Measurements from ENCODE around the gene CACNB3.
"Not testable (repeated sequence)": the region's sequence is repeated elsewhere in the genome, so short reads cannot be mapped to it uniquely, and the experiment has no call there.

Gene CACNB3

DNA sequence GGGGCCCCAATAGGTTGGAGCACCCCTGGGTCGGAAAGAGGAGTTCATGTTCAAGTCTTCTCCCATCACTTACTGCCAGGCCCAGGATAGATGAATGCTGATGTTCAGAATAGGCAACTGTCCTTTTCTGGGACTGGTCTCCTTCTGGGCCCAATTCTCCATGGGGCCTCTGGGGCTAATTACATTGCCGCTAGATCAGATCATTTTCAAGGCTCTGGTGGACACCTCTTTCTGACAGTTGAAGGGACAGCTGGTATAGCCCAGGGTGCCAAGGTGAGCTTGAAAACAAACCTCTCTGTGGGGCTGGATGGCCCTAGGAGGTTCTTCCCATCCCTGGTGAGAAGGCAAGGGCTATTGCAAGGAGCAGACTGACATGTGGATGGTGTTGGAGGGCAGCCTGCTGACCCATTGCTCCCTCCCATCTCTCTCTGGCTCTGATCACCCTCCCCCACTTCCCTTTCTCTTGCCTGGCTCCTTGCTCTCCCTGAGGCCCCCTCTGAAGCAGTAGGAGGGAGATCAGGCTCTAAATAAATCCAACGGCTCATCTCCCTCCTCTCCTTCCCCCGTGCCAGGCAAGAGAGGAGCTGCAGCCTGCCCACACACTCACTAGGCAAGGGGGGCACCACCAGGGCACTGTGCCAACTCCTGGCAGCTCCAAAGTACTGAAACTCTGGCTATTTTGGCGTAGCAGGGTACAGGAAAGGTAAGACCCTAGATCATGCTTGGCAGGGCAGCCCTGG, 1.9 kb downstream of the CACNB3 start:
- DNase-seq: no peak

DNA sequence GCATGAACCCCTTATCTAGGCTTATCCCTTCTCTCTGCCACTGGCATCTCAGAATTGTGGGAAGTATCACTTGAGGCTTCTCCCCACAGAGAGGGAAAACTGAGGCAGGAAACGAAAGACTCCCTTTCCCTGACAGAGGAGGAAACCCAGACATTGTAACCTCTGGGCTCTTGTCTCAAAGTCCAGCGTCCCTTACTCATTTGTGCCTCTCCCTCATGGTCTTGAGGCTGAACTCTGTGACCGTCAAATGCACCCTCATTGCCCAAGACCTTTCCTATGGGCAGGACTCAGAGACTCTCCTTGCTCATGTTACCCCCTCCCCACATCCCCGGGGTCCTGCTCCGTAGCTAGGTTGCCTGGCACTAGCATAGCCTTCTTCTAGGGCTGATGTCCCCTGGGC, 3.8 kb downstream of the CACNB3 start:
- DNase-seq: no peak

DNA sequence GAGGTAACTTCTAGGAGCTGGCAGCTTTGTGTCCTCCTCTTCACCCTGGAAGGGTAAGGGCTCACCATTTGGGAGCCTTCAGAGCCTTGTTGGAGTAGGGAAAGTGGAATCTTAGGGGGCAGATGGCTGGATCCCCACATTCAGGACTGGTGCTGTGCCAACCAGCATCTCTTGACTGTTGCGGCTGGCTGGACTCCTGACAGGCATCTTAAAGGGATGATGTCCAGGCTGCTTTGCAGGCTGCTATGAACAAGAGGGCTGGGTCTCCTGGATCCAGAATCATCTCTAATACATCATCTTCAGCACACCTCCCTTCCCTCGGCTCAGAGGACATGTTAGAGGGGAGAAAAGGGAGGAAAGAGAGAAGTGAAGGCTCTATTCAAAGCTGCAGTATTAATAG, 4.4 kb downstream of the CACNB3 start:
- no peak for DNase-seq

DNA sequence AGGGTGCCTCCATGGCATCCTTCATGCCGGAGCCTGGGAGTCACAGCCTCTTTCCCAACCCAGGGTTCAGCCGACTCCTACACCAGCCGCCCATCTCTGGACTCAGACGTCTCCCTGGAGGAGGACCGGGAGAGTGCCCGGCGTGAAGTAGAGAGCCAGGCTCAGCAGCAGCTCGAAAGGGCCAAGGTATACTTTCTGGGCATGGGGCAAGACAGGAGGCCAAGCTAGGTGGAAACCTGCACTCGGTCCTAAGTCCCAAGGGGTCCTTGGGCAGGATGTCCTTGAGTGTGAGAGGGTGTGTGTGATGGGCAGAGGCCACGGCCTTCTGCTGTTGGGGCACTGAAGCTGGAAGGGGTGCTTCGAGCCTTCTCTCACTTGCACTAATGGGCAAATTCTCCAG, 5.0 kb downstream of the CACNB3 start:
- DNase-seq: no peak

GRCh38 chr12:48824112-48824511, 5.8 kb downstream of the CACNB3 start:
- no peak for DNase-seq

GRCh38 chr12:48824905-48825304, 6.6 kb downstream of the CACNB3 start:
- no peak for DNase-seq

- no peak for DNase-seq
These were observed 8.0 kb downstream of the CACNB3 start for GRCh38 chr12:48826209-48826855.

DNA sequence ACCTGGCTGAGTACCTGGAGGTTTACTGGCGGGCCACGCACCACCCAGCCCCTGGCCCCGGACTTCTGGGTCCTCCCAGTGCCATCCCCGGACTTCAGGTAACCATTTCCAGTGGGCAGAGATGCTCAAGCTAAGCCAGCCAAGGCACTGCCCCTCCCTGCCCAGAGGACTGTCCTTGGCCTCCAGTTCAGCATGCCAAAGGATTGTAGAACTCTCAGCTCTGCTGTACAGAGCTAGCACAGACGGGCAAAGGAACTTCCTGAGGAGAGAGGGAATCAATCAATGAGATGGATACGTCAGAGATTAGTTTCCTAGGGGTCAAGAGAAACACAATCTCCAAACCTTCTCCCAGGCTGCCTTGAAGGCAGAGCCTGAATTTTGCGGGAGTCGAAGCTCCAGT, 8.7 kb downstream of the CACNB3 start:
- DNase-seq: no peak

DNA sequence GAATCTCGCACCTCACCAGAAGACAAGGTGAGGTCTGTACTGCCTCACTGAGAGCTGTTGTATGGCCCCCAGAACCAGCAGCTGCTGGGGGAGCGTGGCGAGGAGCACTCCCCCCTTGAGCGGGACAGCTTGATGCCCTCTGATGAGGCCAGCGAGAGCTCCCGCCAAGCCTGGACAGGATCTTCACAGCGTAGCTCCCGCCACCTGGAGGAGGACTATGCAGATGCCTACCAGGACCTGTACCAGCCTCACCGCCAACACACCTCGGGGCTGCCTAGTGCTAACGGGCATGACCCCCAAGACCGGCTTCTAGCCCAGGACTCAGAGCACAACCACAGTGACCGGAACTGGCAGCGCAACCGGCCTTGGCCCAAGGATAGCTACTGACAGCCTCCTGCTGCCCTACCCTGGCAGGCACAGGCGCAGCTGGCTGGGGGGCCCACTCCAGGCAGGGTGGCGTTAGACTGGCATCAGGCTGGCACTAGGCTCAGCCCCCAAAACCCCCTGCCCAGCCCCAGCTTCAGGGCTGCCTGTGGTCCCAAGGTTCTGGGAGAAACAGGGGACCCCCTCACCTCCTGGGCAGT, 9.3 kb downstream of the CACNB3 start:
- DNase-seq: no peak

- DNase-seq: no peak
These were observed 10.0 kb downstream of the CACNB3 start for GRCh38 chr12:48828293-48828692.

DNA sequence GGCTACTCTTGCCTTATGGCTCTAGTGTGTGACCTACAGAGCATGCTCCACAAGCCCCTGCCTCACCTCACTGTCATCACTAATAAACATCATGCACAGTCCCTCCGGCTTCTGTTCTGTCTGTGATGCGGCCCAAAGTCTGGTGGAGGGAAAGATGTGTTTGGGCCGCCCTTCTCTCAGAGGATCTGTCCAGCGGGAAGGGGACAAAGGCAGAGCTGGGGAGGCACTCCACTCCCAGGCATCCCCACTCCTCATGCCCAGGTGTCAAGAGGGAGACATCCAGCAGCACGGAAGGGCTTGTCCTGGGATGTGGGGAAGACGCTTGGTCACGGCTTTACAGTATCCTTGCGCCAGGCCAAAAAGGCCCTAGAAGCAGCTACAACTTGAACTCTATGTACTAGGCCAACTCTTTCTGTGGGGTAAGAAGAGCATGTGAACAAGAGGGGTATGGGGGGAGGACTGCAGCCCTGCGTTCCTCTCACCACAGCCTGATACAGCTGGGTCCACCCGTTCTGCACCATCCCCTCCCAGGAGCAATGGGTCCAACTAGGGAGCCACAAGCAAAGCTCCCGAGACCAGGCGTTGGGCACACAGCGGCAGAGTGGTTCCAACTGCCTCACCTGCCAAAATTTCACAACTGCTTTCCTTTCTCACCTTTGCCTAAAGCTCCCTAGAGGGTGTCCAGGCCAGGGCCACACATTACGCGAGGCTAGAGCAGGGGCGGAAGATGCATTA, 10.7 kb downstream of the CACNB3 start:
- DNase-seq: no peak

DNA sequence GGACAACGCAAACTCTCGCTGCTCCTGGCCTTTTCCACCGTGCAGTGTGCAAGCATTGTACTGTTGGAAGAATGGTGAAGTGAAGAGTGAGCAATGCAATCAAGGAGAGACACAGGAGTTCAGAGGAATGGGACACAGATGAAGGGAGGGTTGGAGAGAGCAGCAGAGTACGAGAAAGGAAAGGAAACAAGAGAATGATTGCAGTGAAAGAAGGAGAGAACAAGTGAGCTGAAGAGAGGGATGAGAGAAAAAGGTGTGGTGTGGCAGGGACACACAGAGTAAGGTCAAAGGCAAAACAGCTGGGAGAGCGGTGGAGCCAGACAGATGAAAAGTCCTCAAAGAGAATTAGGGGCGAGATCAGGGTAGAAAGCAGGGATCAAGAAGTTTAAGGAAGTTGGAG, 13.0 kb downstream of the CACNB3 start:
- DNase-seq: no peak

GRCh38 chr12:48832321-48833060, 14.2 kb downstream of the CACNB3 start:
- no peak for DNase-seq

- DNase-seq: no peak
These were observed 19.8 kb downstream of the CACNB3 start for GRCh38 chr12:48838048-48838447.

GRCh38 chr12:48842021-48842420, 23.7 kb downstream of the CACNB3 start:
- not testable (repeated sequence) for DNase-seq

DNA sequence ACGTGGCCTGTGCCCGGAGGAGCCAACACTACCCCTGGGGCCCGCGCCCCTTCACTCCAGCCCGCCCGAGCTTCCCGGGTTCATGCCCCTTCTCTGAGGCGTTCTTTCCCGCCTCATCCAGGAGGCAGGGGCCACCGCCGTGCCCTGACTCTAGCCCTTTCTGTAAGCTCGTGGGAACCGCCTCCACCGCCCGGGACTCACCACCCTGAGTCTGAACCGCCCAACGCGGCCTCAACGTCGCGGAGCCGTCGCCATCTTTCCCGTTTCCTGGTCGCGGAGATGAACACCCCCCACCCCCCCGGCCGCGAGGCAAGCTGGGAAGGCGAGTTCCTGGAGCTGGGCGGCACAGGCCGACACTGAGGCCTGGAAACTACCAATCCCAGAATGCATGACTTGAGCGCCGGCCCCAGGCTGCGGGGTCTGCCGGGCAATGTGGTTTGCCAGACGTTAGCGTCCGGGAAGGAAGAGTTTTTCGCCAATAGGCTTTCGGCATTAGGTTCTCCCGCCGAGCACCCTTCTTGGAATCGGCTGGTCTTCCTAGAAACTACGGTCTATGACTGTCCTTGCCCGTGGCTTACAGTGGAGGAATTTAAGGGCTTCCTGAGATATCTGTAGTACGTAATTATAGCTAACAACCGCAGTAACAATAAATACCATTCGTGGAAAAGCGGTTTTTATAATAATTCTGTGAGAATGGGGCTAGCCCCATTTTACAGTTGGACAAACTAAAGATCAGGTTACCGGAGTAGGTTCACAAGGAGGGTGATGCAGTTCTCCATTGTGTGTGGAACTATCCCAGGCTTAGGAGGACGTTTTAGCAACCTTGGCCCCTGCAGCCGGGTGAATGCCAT, 33.8 kb downstream of the CACNB3 start, which contains the start of gene DDX23:
DDX23 (minus strand) TSS at position 281 of the 851 bp plus-strand sequence. CDS start 6,381 bp downstream, outside the sequence.
- DNase-seq: no peak

GRCh38 chr12:48852734-48853688, 34.7 kb downstream of the CACNB3 start:
- DNase-seq: no peak

DNA sequence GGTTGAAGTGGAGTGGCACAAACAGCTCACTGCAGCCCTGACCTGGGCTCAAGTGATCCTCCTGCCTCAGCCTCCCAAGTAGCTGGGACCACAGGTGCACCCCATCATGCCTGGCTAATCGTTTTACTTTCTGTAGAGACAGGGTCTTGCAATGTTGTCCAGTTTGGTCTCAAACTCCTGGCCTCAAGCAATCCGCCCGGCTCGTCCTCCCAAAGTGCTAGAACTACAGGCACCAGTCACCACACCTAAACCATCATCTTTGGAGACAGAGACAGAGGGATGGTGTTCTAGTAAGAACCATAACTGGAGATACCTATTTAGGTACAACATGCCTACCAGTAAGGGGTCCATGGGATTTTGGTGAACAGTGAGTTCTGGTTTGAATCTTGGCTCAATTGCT, 36.2 kb downstream of the CACNB3 start:
- DNase-seq: no peak

- not testable (repeated sequence) for DNase-seq
These were observed 36.6 kb downstream of the CACNB3 start for GRCh38 chr12:48854932-48855331.

GRCh38 chr12:48856379-48856778, 38.1 kb downstream of the CACNB3 start:
- no peak for DNase-seq
